Heart left ventricle (tissue), 16 donors: ENCODE data around the gene FBXO31. TPM values are rescaled to one million over a fixed set of nuclear protein-coding genes. Genes with fewer than 3 reads are reported as not detected.

Experiments used
- ATAC-seq, 4 donors: fragments of 200-7000 bp; cut with Tn5 transposase; one replicate each; pipeline ENCODE4 v1.9.1; 2020 to 2022; ENCODE audit warnings: moderate library complexity in 4 of 4, mild to moderate bottlenecking in 3 of 4, moderate number of reproducible peaks in 1 of 4
- DNase-seq, 5 donors: peaks; one replicate each; pipeline ENCODE4 v3.0.0-alpha.2; 2020
- H3K27ac ChIP-seq, 12 donors: fragments of 200-600 bp; sonication (generic) in 4 of 12; one replicate each; pipeline versions ENCODE4 v1.5.0 to v1.8.0; 2016 to 2022; ENCODE audit warnings: mild to moderate bottlenecking in 2 of 12
- H3K27me3 ChIP-seq, 9 donors: fragments of 200-600 bp; sonication (generic) in 2 of 9; one replicate each; pipeline versions ENCODE4 v1.5.1 to v1.8.0; 2016 to 2022; ENCODE audit warnings: mild to moderate bottlenecking in 3 of 9
- H3K36me3 ChIP-seq, 9 donors: fragments of 200-600 bp; sonication (generic) in 2 of 9; one replicate each; pipeline versions ENCODE4 v1.5.0 to v1.8.0; 2018 to 2022; ENCODE audit warnings: mild to moderate bottlenecking in 2 of 9
- H3K4me1 ChIP-seq, 12 donors: fragments of 200-600 bp; sonication (generic) in 4 of 12; one replicate each; pipeline versions ENCODE4 v1.5.0 to v1.8.0; 2016 to 2022; ENCODE audit warnings: mild to moderate bottlenecking in 3 of 12
- H3K4me3 ChIP-seq, 12 donors: fragments of 200-600 bp; sonication (generic) in 4 of 12; one replicate each; pipeline versions ENCODE4 v1.5.0 to v1.8.0; 2017 to 2022; ENCODE audit warnings: mild to moderate bottlenecking in 9 of 12, moderate library complexity in 4 of 12
- H3K9me3 ChIP-seq, 12 donors: fragments of 200-600 bp; sonication (generic) in 4 of 12; one replicate each; pipeline versions ENCODE4 v1.5.0 to v1.8.0; 2016 to 2022; ENCODE audit warnings: mild to moderate bottlenecking in 1 of 12
- POLR2A ChIP-seq, 2 donors: fragments of 450-650 bp; IDR thresholded peaks; one replicate each; pipeline ENCODE4 v1.6.1; 2017; ENCODE audit warnings: antibody characterized with exemption in 2 of 2, mild to moderate bottlenecking in 2 of 2, moderate library complexity in 2 of 2
- WGBS, 4 donors: extraction: QIAGEN DNeasy Blood & Tissue Kit in 2 of 4; methylation state at CpG; one replicate each; pipeline versions ENCODE4 v1.1.5 to v1.1.7; 2013 to 2018; 5-methylcytosine and 5-hydroxymethylcytosine counted together
- intact Hi-C, 10 donors: fragments of 100-400 bp; cut with DNase I; formaldehyde crosslinking; loops; one replicate each; pipeline versions ENCODE4 v1.11.1 to v1.14.2; 2022
- polyA plus RNA-seq, 2 donors: library from polyadenylated mRNA; stranded (reverse); fragments of 200-250 nt; gene quantifications; one replicate each; pipeline ENCODE4 v1.2.3, GENCODE V29; 2013
- total RNA-seq, 9 donors: library from RNA; depleted of rRNA in 2 of 9; stranded (reverse); fragments of >200 nt in 2 of 9; fragmentation: NEBNext Ultra II Directional in 3 of 9; extraction: Animal tissue kit (Norgen Biotek cat#: 25700) in 3 of 9; gene quantifications; one replicate each; pipeline versions ENCODE4 v1.1.0 to v1.2.4, GENCODE V29; 2016 to 2023
- TF ChIP-seq, protein P1 (sequence below), 12 donors: fragments of 200-600 bp; sonication (generic) in 4 of 12; IDR thresholded peaks; one replicate each; pipeline versions ENCODE4 v1.5.0 to v1.8.0; 2018 to 2022; ENCODE audit warnings: antibody characterized with exemption in 12 of 12, mild to moderate bottlenecking in 5 of 12
- donor health status: ischemic (EF 13 %, LVEDD 7.1; RV severe dilation, severe dysfunction).
- donor health status: healthy with polysubstance abuse.
- donor health status: DM: no; HTN: yes; CAD: no.
- donor health status: DM: no; HTN: no; CAD: no.
- donor health status: ischemic (EF 25% LVEDD 6.9; RV normal size, moderate dysfunction).
- donor health status: ischemic (EF 25% LVEDD 5.7; RV mildly dilated, moderate dysfunction).
- donor health status: healthy.
- donor health status: DM: yes; HTN: yes; CAD: no.
- donor health status: ischemic (EF 35%, LVEDD 5.7; RV mildly dilated, moderate dysfunction).
- donor health status: nonischemic (EF 11% LVEDD 7.7; RV severe dilation, severe dysfunction).
- donor health status: DM: yes; HTN: yes; CAD: no.
- donor health status: PGD.
- donor health status: ischemic (EF 29% LVEDD 5.4; RV normal size, mild dysfunction).
- donor health status: nonischemic (EF 23%, LVEDD 6.1; RV moderate dilation, normal function).

Gene FBXO31
- total and polyA plus RNA-seq, 11 donors = 20.0 to 130 (median 63.1) TPM

DNA sequence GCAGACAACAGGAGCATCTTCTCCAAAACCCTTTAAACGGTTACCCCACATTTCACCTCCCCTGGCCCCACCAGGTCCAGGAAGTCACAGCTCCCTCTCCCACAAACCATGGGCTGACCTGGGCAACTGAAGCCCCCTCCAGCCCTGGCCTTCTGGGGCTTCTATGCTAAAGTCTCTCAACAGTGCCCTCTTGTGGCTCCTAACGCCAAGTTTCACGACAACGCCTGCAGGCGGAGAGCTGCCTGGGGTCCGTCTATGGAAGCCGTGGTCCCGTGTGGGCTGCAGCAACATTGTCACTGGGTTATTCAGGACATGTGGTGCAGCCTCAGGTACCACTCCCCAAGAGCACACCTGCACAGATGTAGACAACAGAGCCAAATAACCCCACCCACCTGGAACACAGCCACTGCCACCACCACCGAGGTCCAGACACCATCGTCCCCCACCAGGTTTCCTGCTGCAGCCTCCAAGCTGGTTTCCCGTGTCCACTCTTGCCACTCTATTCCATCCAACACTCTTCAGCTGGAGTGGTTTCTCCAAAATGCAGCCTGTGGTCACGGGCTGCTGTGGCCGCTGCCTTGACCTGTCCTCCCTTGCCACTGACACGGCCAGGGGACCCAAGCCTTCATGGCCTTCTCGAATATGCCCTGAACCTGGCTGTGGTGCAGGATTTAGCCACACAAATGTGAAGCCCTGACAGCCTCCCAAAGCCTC lies 85.5 kb downstream of the FBXO31 start:
- Histone ChIP-seq H3K4me3 (no peak overlapping the region), H3K4me1 (peaks cover 0 to 4% (median 0%) of the 10 kb centered on the region in 12 donors), H3K36me3 (no peaks in the 10 kb centered on the region), H3K27ac (no peak overlapping the region), H3K27me3 (no peaks in the 10 kb centered on the region), H3K9me3 (no peaks in the 10 kb centered on the region)
- no peak for TF ChIP-seq POLR2A (IDR thresholded peaks at IDR 0.05)
- TF ChIP-seq, protein P1, sequence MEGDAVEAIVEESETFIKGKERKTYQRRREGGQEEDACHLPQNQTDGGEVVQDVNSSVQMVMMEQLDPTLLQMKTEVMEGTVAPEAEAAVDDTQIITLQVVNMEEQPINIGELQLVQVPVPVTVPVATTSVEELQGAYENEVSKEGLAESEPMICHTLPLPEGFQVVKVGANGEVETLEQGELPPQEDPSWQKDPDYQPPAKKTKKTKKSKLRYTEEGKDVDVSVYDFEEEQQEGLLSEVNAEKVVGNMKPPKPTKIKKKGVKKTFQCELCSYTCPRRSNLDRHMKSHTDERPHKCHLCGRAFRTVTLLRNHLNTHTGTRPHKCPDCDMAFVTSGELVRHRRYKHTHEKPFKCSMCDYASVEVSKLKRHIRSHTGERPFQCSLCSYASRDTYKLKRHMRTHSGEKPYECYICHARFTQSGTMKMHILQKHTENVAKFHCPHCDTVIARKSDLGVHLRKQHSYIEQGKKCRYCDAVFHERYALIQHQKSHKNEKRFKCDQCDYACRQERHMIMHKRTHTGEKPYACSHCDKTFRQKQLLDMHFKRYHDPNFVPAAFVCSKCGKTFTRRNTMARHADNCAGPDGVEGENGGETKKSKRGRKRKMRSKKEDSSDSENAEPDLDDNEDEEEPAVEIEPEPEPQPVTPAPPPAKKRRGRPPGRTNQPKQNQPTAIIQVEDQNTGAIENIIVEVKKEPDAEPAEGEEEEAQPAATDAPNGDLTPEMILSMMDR (IDR thresholded peaks at IDR 0.05) = peak; percentile 30 to 67 (median 55)
- DNase-seq = no peak
- ATAC-seq = peak in 2 of 4 donors; percentile 52 to 63
- WGBS, 4 donors = 45 to 54% (median 49%) methylated on average over 11 to 15 of the region's 15 CpGs
- intact Hi-C loops = loop anchor here in 2 of 10 donors (1.0 to 5.0 kb wide), 2 partner anchors 735 to 736 kb away; no protein-coding TSS in a partner anchor

DNA sequence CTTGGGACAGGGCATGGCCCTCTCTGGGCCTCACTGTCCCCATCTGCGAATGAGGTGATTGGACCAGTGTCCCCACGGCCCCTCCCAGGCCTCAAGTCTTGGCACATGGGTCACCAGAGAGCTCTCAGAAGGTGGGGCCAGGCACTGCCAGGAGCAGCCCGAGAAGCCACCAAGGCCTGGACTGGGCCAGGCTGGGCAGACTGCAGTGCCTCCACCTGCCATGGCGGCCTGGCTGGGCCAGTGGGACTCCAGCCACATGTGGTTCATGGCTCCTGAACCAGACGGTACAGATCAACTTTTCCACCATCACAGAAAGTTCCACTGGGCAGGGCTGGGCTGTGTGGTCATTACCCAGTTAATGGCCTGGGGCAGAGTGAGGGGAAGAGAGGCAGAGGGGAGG lies 86.2 kb downstream of the FBXO31 start:
- H3K4me3 ChIP-seq = no peak overlapping the region
- TF ChIP-seq, protein P1 (IDR thresholded peaks at IDR 0.05) = no peak
- no peak for TF ChIP-seq POLR2A (IDR thresholded peaks at IDR 0.05)
- peaks cover 0 to 4% (median 0%) of the 10 kb centered on the region in 12 donors for H3K4me1 ChIP-seq
- no peaks in the 10 kb centered on the region for H3K27me3 ChIP-seq
- no peaks in the 10 kb centered on the region for H3K36me3 ChIP-seq
- DNase-seq (no peak), ATAC-seq (peak in 1 of 4 donors; percentile 17)
- peaks cover 0 to 1% (median 0%) of the 10 kb centered on the region in 12 donors for H3K9me3 ChIP-seq
- 84 to 93% (median 90%) methylated on average over 4 to 5 of the region's 5 CpGs for WGBS, 4 donors
- H3K27ac ChIP-seq = no peak overlapping the region
- intact Hi-C loops = loop anchor here in 1 of 10 donors (5.0 kb wide), 1 partner anchor 735 kb away; no protein-coding TSS in a partner anchor

DNA sequence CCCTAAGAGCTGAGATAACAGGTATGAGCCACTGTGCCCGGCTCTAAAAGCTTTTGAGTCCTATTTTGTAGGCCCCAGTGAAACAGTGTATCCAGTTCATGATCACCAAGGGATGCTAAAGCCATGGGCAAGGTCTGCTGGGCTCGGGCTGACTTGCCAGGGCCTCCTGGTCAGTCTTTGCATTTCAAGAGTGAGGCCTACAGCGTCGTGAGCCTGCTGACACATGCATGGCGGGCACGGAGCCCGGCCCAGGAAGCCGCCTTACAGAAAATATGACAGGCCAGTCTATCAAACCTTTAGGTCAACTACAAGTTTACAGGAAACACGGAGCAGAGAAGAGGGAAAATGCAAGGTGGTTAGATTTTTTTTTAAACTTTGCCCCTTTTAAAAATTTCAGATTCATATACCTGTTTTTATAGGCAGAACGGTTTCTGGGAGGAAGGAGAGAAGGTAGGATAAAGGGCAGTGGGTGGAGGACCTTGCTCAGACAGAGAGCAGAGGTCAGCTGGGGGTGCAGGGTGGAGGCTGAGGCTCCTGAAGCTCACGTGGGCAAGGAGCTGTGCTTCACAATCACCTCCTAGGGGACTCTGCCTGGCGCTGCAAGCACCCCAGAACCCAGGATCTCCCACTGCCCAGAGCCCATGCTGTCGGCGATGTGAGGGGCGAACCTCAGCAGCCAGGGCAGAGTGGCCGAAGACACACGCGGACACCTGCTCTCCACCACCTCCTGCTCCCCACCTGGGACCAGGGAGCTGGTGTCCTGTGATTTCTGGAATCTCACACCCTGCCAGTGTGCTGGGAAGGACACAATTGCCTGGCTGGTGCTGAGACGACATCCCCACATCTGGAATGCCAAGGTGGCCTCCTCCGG lies 87.7 kb downstream of the FBXO31 start:
- Histone ChIP-seq H3K4me3 (no peak overlapping the region), H3K4me1 (peaks cover 0 to 4% (median 0%) of the 10 kb centered on the region in 12 donors), H3K9me3 (peaks cover 0 to 8% (median 0%) of the 10 kb centered on the region in 12 donors), H3K36me3 (no peaks in the 10 kb centered on the region), H3K27ac (no peak overlapping the region), H3K27me3 (no peaks in the 10 kb centered on the region)
- WGBS, 4 donors = 87 to 91% (median 89%) methylated on average over 16 to 20 of the region's 20 CpGs
- intact Hi-C loops = loop anchor here in 1 of 10 donors (5.0 kb wide), 1 partner anchor 734 kb away; no protein-coding TSS in a partner anchor
- DNase-seq (no peak), ATAC-seq (no peak)
- TF ChIP-seq, protein P1 (IDR thresholded peaks at IDR 0.05) = no peak
- TF ChIP-seq POLR2A (IDR thresholded peaks at IDR 0.05) = no peak

DNA sequence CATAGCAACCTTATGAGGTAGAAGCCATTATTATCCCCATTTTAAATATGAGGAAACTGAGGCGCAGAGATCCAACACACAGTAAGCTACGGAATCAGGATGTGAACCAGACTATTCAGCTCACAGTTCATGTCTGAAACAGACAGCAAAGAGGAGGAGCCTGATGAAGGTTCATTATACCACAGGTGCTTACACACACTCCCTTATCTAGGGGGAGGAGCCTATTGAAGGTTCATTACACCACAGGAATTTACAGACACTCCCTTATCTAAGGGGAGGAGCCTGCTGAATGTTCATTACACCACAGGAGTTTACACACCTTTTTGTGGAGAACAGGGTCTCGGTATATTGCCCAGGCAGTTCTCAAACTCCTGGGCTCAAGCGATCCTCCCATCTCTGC lies 88.3 kb downstream of the FBXO31 start:
- Histone ChIP-seq H3K4me3 (no peak overlapping the region), H3K27me3 (no peaks in the 10 kb centered on the region), H3K36me3 (no peaks in the 10 kb centered on the region), H3K9me3 (peaks cover 0 to 8% (median 0%) of the 10 kb centered on the region in 12 donors), H3K4me1 (peaks cover 0 to 4% (median 0%) of the 10 kb centered on the region in 12 donors), H3K27ac (no peak overlapping the region)
- WGBS, 4 donors = 71 to 95% (median 87%) methylated on average over 4 of the region's 4 CpGs
- no peak for TF ChIP-seq POLR2A (IDR thresholded peaks at IDR 0.05)
- TF ChIP-seq, protein P1 (IDR thresholded peaks at IDR 0.05) = no peak
- DNase-seq (no peak), ATAC-seq (no peak)
- intact Hi-C loops = loop anchor here in 1 of 10 donors (5.0 kb wide), 1 partner anchor 733 kb away; no protein-coding TSS in a partner anchor
